ENCODE results near the gene CRLF1. TPM values are rescaled to one million over a fixed set of nuclear protein-coding genes. Genes with fewer than 3 reads are reported as not detected.

Gene CRLF1
- total RNA-seq, 1 donor from 2014 or later, result 1.5 TPM

DNA sequence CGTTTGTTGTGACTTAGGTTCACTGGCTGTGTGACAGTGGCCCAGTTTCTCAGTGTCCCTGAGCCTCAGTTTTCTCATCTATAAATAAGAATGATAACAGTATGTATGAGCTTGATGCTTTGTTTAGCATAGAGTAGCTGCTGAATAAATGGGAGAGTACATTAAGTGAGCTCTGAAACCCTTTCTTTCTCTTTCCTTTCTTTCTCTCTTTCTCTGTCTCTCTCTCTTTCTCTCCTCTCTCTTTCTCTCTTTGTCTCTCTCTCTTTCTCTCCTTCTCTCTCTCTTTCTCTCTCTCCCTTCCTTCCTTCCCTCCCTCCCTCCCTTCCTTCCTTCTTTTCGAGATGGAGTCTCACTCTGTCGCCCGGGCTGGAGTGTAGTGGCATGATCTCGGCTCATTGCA lies 46.9 kb downstream of the CRLF1 start:
- TF ChIP-seq, protein P1, sequence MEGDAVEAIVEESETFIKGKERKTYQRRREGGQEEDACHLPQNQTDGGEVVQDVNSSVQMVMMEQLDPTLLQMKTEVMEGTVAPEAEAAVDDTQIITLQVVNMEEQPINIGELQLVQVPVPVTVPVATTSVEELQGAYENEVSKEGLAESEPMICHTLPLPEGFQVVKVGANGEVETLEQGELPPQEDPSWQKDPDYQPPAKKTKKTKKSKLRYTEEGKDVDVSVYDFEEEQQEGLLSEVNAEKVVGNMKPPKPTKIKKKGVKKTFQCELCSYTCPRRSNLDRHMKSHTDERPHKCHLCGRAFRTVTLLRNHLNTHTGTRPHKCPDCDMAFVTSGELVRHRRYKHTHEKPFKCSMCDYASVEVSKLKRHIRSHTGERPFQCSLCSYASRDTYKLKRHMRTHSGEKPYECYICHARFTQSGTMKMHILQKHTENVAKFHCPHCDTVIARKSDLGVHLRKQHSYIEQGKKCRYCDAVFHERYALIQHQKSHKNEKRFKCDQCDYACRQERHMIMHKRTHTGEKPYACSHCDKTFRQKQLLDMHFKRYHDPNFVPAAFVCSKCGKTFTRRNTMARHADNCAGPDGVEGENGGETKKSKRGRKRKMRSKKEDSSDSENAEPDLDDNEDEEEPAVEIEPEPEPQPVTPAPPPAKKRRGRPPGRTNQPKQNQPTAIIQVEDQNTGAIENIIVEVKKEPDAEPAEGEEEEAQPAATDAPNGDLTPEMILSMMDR (conservative IDR thresholded peaks at IDR 0.05), result no peak
- Mint-ChIP-seq H3K4me1 (peaks cover 13% of the 10 kb centered on the region), H3K27me3 (ENCODE audit: low read depth) (no peaks in the 10 kb centered on the region), H3K4me3 (peak overlapping the region; percentile 93), H3K9me3 (no peaks in the 10 kb centered on the region), H3K27ac (ENCODE audit: unreplicated experiment) (no peak overlapping the region), H3K36me3 (ENCODE audit: low read depth) (peaks cover 3% of the 10 kb centered on the region)
- no peak for DNase-seq (ENCODE audit: low read depth, low spot score)

DNA sequence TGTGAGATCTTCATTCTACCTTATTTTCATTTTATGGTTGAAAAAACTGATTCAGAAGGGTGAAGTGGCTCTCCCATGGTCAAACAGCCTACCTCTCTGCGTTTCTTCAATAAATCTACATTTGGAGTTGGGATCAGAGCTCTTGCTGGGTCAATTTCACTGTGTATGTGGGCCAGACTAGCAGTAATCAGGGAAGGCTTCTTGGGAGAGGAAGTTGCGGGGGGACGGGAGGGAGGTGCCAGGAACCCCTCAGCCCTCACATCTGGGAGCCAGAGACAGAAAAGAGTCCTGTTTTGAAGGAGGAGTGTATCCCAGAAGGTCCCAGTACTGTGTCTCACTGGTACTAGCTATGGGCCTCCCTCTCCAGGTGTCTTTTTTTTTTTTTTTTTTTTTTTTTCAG lies 48.0 kb downstream of the CRLF1 start:
- Mint-ChIP-seq H3K36me3 (ENCODE audit: low read depth) (no peaks in the 10 kb centered on the region), H3K4me1 (peaks cover 13% of the 10 kb centered on the region), H3K4me3 (peak overlapping the region; percentile 93), H3K27ac (ENCODE audit: unreplicated experiment) (peak overlapping the region; percentile 2), H3K27me3 (ENCODE audit: low read depth) (no peaks in the 10 kb centered on the region), H3K9me3 (no peaks in the 10 kb centered on the region)
- no peak for DNase-seq (ENCODE audit: low read depth, low spot score)
- TF ChIP-seq, protein P1 (conservative IDR thresholded peaks at IDR 0.05), result no peak

DNA sequence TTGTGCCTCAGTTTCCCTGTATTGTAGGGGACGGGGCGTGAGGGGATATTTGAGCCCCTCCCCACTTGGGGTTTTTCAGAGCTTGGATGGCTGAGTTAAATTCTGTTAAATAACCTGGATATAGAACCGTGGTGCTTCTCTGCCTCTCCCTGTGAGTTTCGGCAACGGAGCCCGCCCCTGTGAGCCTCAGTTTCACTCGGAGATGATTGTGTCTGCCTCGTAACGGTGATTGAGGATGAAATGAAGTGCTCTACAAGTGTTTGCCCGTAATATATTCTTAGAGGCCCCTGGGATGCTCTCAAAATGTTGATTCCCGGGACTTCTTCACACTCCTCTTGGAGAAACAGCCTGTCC lies 48.4 kb downstream of the CRLF1 start:
- peak overlapping the region; percentile 81 for H3K27ac Mint-ChIP-seq (ENCODE audit: unreplicated experiment)
- H3K27me3 Mint-ChIP-seq (ENCODE audit: low read depth), result no peaks in the 10 kb centered on the region
- H3K4me3 Mint-ChIP-seq, result peak overlapping the region; percentile 93
- H3K9me3 Mint-ChIP-seq, result no peaks in the 10 kb centered on the region
- TF ChIP-seq, protein P1 (conservative IDR thresholded peaks at IDR 0.05), result no peak
- peaks cover 13% of the 10 kb centered on the region for H3K4me1 Mint-ChIP-seq
- H3K36me3 Mint-ChIP-seq (ENCODE audit: low read depth), result no peaks in the 10 kb centered on the region
- DNase-seq (ENCODE audit: low read depth, low spot score), result no peak

DNA sequence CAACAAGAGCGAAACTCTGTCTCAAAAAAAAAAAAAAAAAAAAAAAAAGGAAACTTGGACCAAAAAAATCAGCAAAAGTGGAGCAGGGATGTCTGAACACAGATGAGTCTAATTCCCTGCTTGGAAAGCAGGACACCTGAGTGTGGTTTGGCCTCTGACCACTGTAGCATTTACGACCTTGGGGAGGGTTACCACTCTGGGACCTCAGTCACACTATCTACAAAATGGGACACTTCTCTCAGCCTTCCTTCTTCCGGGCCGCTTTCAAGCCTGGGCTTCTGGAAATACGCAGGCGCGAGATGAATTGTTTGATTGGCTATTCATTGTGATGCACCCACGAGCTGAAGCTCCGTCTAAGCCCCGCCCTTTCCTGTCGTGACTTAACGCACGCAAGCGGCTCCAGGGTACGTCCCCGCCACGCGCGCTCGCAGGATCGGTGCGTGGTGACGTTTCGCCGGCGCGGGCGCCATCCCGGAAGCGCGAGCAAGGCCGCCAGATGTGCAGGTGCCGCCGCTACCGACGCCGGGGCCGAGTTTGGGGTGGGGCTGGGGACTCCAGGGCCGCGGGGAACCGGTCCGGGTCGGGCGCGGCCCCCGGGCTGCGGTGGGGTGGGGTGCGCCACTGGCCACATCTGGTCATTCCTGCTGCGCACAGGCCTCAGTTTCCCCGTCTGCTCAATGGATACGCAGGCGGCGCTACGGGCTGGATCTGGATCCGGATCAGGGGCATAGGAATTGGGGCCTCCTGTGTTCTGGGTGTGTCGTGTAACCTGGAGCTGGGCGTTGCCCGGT lies 49.0 kb downstream of the CRLF1 start, which contains the start of gene KXD1:
TSS of gene KXD1 (plus strand) at position 460 of the 791 bp plus-strand sequence. CDS start 4,187 bp downstream, outside the sequence.
- TF ChIP-seq, protein P1 (conservative IDR thresholded peaks at IDR 0.05), result no peak
- H3K4me1 Mint-ChIP-seq, result peaks cover 13% of the 10 kb centered on the region
- H3K9me3 Mint-ChIP-seq, result no peaks in the 10 kb centered on the region
- H3K27ac Mint-ChIP-seq (ENCODE audit: unreplicated experiment), result peak within 1 kb of the TSS; percentile 81
- no peaks in the 10 kb centered on the region for H3K36me3 Mint-ChIP-seq (ENCODE audit: low read depth)
- peak; percentile 82 for DNase-seq (ENCODE audit: low read depth, low spot score)
- peak within 1 kb of the TSS; percentile 93 for H3K4me3 Mint-ChIP-seq
- no peaks in the 10 kb centered on the region for H3K27me3 Mint-ChIP-seq (ENCODE audit: low read depth)

DNA sequence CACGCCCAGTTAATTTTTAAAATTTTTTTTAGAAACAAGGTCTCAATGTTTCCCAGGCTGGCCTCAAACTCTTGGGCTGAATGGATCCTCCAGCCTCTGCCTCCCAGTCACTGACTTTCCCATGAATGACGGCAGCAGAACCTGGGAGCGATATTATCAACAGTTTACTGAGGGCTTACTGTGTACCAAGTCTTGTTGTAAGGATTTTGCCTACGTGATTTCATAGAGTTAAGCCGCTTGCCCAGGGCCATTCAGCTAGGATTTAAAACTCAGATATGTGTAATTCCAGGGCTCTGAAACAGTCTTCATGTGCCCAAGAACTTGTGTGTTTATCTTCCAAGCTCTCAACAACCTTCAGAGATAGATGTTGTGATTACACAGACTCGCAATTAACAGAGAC lies 55.0 kb downstream of the CRLF1 start:
- no peak for DNase-seq (ENCODE audit: low read depth, low spot score)
- Mint-ChIP-seq H3K27me3 (ENCODE audit: low read depth) (no peaks in the 10 kb centered on the region), H3K27ac (ENCODE audit: unreplicated experiment) (no peak overlapping the region), H3K36me3 (ENCODE audit: low read depth) (no peaks in the 10 kb centered on the region), H3K4me3 (no peak overlapping the region), H3K9me3 (no peaks in the 10 kb centered on the region), H3K4me1 (no peaks in the 10 kb centered on the region)
- TF ChIP-seq, protein P1 (conservative IDR thresholded peaks at IDR 0.05), result no peak

Measured in neural crest cell (in vitro differentiated cells).